Adrenal gland (tissue), 12 donors: ENCODE data around the gene AUNIP. TPM values are rescaled to one million over a fixed set of nuclear protein-coding genes. Genes with fewer than 3 reads are reported as not detected.

Experiments
- DNase-seq, 7 donors: peaks; one replicate each; pipeline ENCODE4 v3.0.0-alpha.2; 2019 to 2020
- H3K27ac ChIP-seq, 5 donors: fragments of 200-600 bp; sonication (generic) in 4 of 5; 1 replicate in 3 of 5; 2 replicates in 2 of 5; pipeline versions ENCODE4 v1.5.1 to v1.8.0; 2016 to 2020; ENCODE audit warnings: mild to moderate bottlenecking in 1 of 5
- H3K27me3 ChIP-seq: fragments of 200-600 bp; 2 replicates; pipeline ENCODE4 v1.8.0; 2021
- H3K36me3 ChIP-seq, 2 donors: fragments of 200-600 bp; replicated peaks in 1 of 2; 1 replicate in 1 of 2; 2 replicates in 1 of 2; pipeline versions ENCODE4 v1.5.1 to v1.8.0; 2018 to 2022
- H3K4me1 ChIP-seq, 2 donors: fragments of 200-600 bp; replicated peaks in 1 of 2; 1 replicate in 1 of 2; 2 replicates in 1 of 2; pipeline versions ENCODE4 v1.5.1 to v1.8.0; 2018 to 2021
- H3K4me3 ChIP-seq, 4 donors: fragments of 200-600 bp; sonication (generic) in 3 of 4; one replicate each; pipeline ENCODE4 v1.5.1; 2016 to 2018
- H3K9me3 ChIP-seq, 3 donors: fragments of 200-600 bp; sonication (generic) in 1 of 3; replicated peaks in 1 of 3; 1 replicate in 2 of 3; 2 replicates in 1 of 3; pipeline versions ENCODE4 v1.5.1 to v1.8.0; 2016 to 2021
- CTCF ChIP-seq, 6 experiments: fragments of 450-650 bp in 4 of 6; fragments of 200-600 bp in 2 of 6; sonication (generic) in 1 of 6; IDR thresholded peaks; 1 replicate in 5 of 6; 2 replicates in 1 of 6; pipeline versions ENCODE4 v1.5.1 to v1.8.0; 2016 to 2021; ENCODE audit warnings: antibody characterized with exemption in 6 of 6, mild to moderate bottlenecking in 2 of 6, moderate library complexity in 1 of 6
- POLR2A ChIP-seq, 2 donors: fragments of 450-650 bp; IDR thresholded peaks; one replicate each; pipeline ENCODE4 v1.6.1; 2017; ENCODE audit warnings: antibody characterized with exemption in 2 of 2, mild to moderate bottlenecking in 2 of 2, moderate library complexity in 1 of 2
- WGBS, 4 donors: extraction: QIAGEN DNeasy Blood & Tissue Kit in 2 of 4; methylation state at CpG; one replicate each; pipeline versions ENCODE4 v1.1.5 to v1.1.7; 2013 to 2017; 5-methylcytosine and 5-hydroxymethylcytosine counted together
- intact Hi-C, 2 donors: fragments of 100-400 bp; cut with DNase I; formaldehyde crosslinking; loops; one replicate each; pipeline versions ENCODE4 v1.14.1 to v1.15.0; 2022 to 2023
- polyA plus RNA-seq, 3 donors: library from polyadenylated mRNA; stranded (reverse); fragments of 200-250 nt in 2 of 3; fragments of 350-450 nt in 1 of 3; fragmentation: Illumina TruSeq in 1 of 3; extraction: RNeasy Lipid Tissue Mini Kit (QIAGEN cat#74804) in 1 of 3; gene quantifications; one replicate each; pipeline ENCODE4 v1.2.3, GENCODE V29; 2013 to 2014
- total RNA-seq, 9 donors: library from RNA; depleted of rRNA in 4 of 9; stranded (reverse); fragments of >200 nt in 4 of 9; fragments of 120-200 nt in 1 of 9; fragmentation: NEBNext Ultra II Directional in 1 of 9; extraction: Animal tissue kit (Norgen Biotek cat#: 25700) in 1 of 9; gene quantifications; one replicate each; pipeline versions ENCODE4 v1.1.0 to v1.2.4, GENCODE V29; 2013 to 2023
- donor health status: healthy with polysubstance abuse.
- donor health status: Bipolar disorder and iron deficiency.
- donor health status: DM: yes; HTN: yes; CAD: no.
- donor health status: DM: no; HTN: no; CAD: no.
- donor health status: DM: no; HTN: no; CAD: no.
- donor health status: DM: yes; HTN: yes; CAD: no.

The AUNIP gene
- total and polyA plus RNA-seq, 12 donors = 0.24 to 3.4 (median 0.78) TPM

- intact Hi-C loops = loop anchor here in 1 of 2 donors (5.0 kb wide), 1 partner anchor 51 kb away; no protein-coding TSS in a partner anchor
- H3K36me3 ChIP-seq = peaks cover 0 to 5% of the 10 kb centered on the region in 2 donors
- WGBS, 4 donors = 60 to 89% (median 72%) methylated on average over 3 of the region's 3 CpGs
- peak in 3 of 7 donors; percentile 45 to 54 (median 46) for DNase-seq
- H3K4me3 ChIP-seq = no peak overlapping the region
- H3K9me3 ChIP-seq = no peaks in the 10 kb centered on the region
- TF ChIP-seq CTCF (IDR thresholded peaks at IDR 0.05) = no peak
- no peak for TF ChIP-seq POLR2A (IDR thresholded peaks at IDR 0.05)
- peak overlapping the region in 3 of 5 donors; percentile 57 to 85 (median 74) for H3K27ac ChIP-seq
- H3K27me3 ChIP-seq = no peaks in the 10 kb centered on the region
- H3K4me1 ChIP-seq = peaks cover 53 to 56% of the 10 kb centered on the region in 2 donors
These were observed 13.9 kb upstream of the AUNIP start for GRCh38 chr1:25873120-25873519.

GRCh38 chr1:25872713-25873112 lies 13.5 kb upstream of the AUNIP start:
- DNase-seq = no peak
- intact Hi-C loops = loop anchor here in 1 of 2 donors (5.0 kb wide), 1 partner anchor 50 kb away; no protein-coding TSS in a partner anchor
- peaks cover 53 to 56% of the 10 kb centered on the region in 2 donors for H3K4me1 ChIP-seq
- H3K4me3 ChIP-seq = no peak overlapping the region
- 37 to 48% (median 41%) methylated on average over 2 of the region's 2 CpGs for WGBS, 4 donors
- peak overlapping the region in 4 of 5 donors; percentile 34 to 85 (median 66) for H3K27ac ChIP-seq
- H3K36me3 ChIP-seq = peaks cover 0 to 5% of the 10 kb centered on the region in 2 donors
- TF ChIP-seq POLR2A (IDR thresholded peaks at IDR 0.05) (no peak), CTCF (IDR thresholded peaks at IDR 0.05) (no peak)
- H3K9me3 ChIP-seq = no peaks in the 10 kb centered on the region
- no peaks in the 10 kb centered on the region for H3K27me3 ChIP-seq

GRCh38 chr1:25871704-25872494 lies 12.6 kb upstream of the AUNIP start:
- peaks cover 0 to 5% of the 10 kb centered on the region in 2 donors for H3K36me3 ChIP-seq
- peak; percentile 80 to 94 (median 91) for DNase-seq

More at GRCh38 chr1:25871704-25872494, 12.6 kb upstream of the AUNIP start:
- H3K9me3 ChIP-seq = no peaks in the 10 kb centered on the region
- H3K4me1 ChIP-seq = peaks cover 53 to 56% of the 10 kb centered on the region in 2 donors
- no peak overlapping the region for H3K4me3 ChIP-seq
- intact Hi-C loops = loop anchor here in 1 of 2 donors (5.0 kb wide), 1 partner anchor 50 kb away; no protein-coding TSS in a partner anchor
- H3K27me3 ChIP-seq = no peaks in the 10 kb centered on the region
- 38 to 54% (median 48%) methylated on average over 8 to 9 of the region's 9 CpGs for WGBS, 4 donors
- TF ChIP-seq CTCF (IDR thresholded peaks at IDR 0.05) (no peak), POLR2A (IDR thresholded peaks at IDR 0.05) (peak in 1 of 2 donors; percentile 55)
- peak overlapping the region in 4 of 5 donors; percentile 37 to 85 (median 59) for H3K27ac ChIP-seq
